IMR-90 (cell line): Measurements from ENCODE around the gene LRFN2. TPM values are rescaled to one million over a fixed set of nuclear protein-coding genes. Genes with fewer than 3 reads are reported as not detected.

Source experiments
- ATAC-seq: fragments of 200-7000 bp; cut with Tn5 transposase; 2 replicates; pipeline ENCODE4 v1.9.1; 2020; ENCODE audit warnings: low read depth, mild to moderate bottlenecking, moderate library complexity
- BruUV-seq: library from RNA; stranded (reverse); fragments of 400-500 nt; replicated peaks from 2 replicates; lab custom pipeline; 2021; lab: Mats Ljungman, UMichigan
- CTCF ChIA-PET: fragments of 300-600 bp; formaldehyde crosslinking; extraction: SDS; loops from one replicate; lab custom pipeline; 2021; ENCODE audit warnings: antibody characterized with exemption; lab: Yijun Ruan, JAX
- POLR2A ChIA-PET: fragments of 300-600 bp; sonication (Branson Sonifier 250); formaldehyde crosslinking; loops from one replicate; lab custom pipeline; 2022; ENCODE audit warnings: antibody characterized with exemption; ENCODE audit not compliant: unreplicated experiment; lab: Charles Lee
- DNase-seq: peaks from one replicate; pipeline ENCODE4 v3.0.0; 2013
- H2AFZ ChIP-seq: replicated peaks from 2 replicates; pipeline ENCODE3; 2013; ENCODE audit warnings: low read length, mild to moderate bottlenecking; ENCODE audit not compliant: poor library complexity
- H2AK5ac ChIP-seq: 2 replicates; pipeline ENCODE4 v1.6.1; 2013; ENCODE audit warnings: low read depth, low read length, inconsistent platforms
- H2AK9ac ChIP-seq: replicated peaks from 2 replicates; pipeline ENCODE3; 2013; ENCODE audit warnings: mild to moderate bottlenecking, low read depth, low read length, moderate library complexity; ENCODE audit not compliant: poor library complexity
- H2BK120ac ChIP-seq: 2 replicates; pipeline ENCODE4 v1.6.1; 2013; ENCODE audit warnings: low read depth, low read length, inconsistent platforms
- H2BK15ac ChIP-seq: 3 replicates; pipeline ENCODE4 v1.6.1; 2013; ENCODE audit warnings: low read depth, low read length, inconsistent platforms
- H2BK20ac ChIP-seq: 2 replicates; pipeline ENCODE4 v1.6.1; 2013; ENCODE audit warnings: low read depth, mild to moderate bottlenecking, inconsistent platforms, low read length, moderate library complexity
- H2BK5ac ChIP-seq: 2 replicates; pipeline ENCODE4 v1.6.1; 2013; ENCODE audit warnings: mild to moderate bottlenecking, low read depth, low read length, inconsistent platforms; ENCODE audit not compliant: poor library complexity, severe bottlenecking
- H3K14ac ChIP-seq: replicated peaks from 2 replicates; pipeline ENCODE4 v1.6.1; 2013; ENCODE audit warnings: low read depth, low read length, inconsistent platforms
- H3K18ac ChIP-seq: 2 replicates; pipeline ENCODE4 v1.6.1; 2013; ENCODE audit warnings: low read depth, low read length, control low read depth
- H3K23ac ChIP-seq: 2 replicates; pipeline ENCODE4 v1.6.1; 2013; ENCODE audit warnings: low read depth, low read length, inconsistent platforms
- H3K27ac ChIP-seq: 2 replicates; pipeline ENCODE4 v1.5.1; 2013; ENCODE audit warnings: mild to moderate bottlenecking, control low read depth, low read length; ENCODE audit not compliant: insufficient read depth
- H3K27me3 ChIP-seq: 2 replicates; pipeline ENCODE4 v1.6.1; 2013; ENCODE audit warnings: low read length; ENCODE audit not compliant: control insufficient read depth, insufficient read depth
- H3K36me3 ChIP-seq: 2 replicates; pipeline ENCODE4 v1.6.1; 2013; ENCODE audit warnings: low read length, mixed read lengths; ENCODE audit not compliant: control insufficient read depth, insufficient read depth
- H3K4ac ChIP-seq: 2 replicates; pipeline ENCODE4 v1.6.1; 2013; ENCODE audit warnings: low read depth, low read length, inconsistent platforms
- H3K4me1 ChIP-seq: 2 replicates; pipeline ENCODE4 v1.6.1; 2013; ENCODE audit warnings: low read length, mixed read lengths; ENCODE audit not compliant: control insufficient read depth, insufficient read depth
- H3K4me2 ChIP-seq: 2 replicates; pipeline ENCODE4 v1.6.1; 2013; ENCODE audit warnings: low read depth, mild to moderate bottlenecking, control low read depth, low read length, moderate library complexity
- H3K4me3 ChIP-seq: 2 replicates; pipeline ENCODE4 v1.5.1; 2013; ENCODE audit warnings: low read depth, mild to moderate bottlenecking, control low read depth, low read length, moderate library complexity; ENCODE audit not compliant: insufficient read depth
- H3K56ac ChIP-seq: 2 replicates; pipeline ENCODE4 v1.6.1; 2013; ENCODE audit warnings: low read length, inconsistent platforms; ENCODE audit not compliant: insufficient read depth; ENCODE audit errors: extremely low read depth
- H3K79me1 ChIP-seq, 2 experiments: 2 replicates each; pipeline ENCODE4 v1.6.1; 2013; ENCODE audit warnings: low read length in 2 of 2, inconsistent platforms in 1 of 2, low read depth in 1 of 2
- H3K9ac ChIP-seq: 2 replicates; pipeline ENCODE4 v1.6.1; 2013; ENCODE audit warnings: low read depth, low read length, control low read depth
- H3K9me1 ChIP-seq: 2 replicates; pipeline ENCODE4 v1.6.1; 2013; ENCODE audit warnings: low read length, inconsistent platforms; ENCODE audit not compliant: insufficient read depth
- H3K9me3 ChIP-seq: 2 replicates; pipeline ENCODE4 v1.6.1; 2013; ENCODE audit warnings: low read length; ENCODE audit not compliant: control insufficient read depth, insufficient read depth
- H4K20me1 ChIP-seq: 2 replicates; pipeline ENCODE4 v1.6.1; 2013; ENCODE audit warnings: low read length, inconsistent platforms; ENCODE audit not compliant: insufficient read depth
- H4K5ac ChIP-seq: 2 replicates; pipeline ENCODE4 v1.6.1; 2013; ENCODE audit warnings: mild to moderate bottlenecking, low read depth, low read length, control low read depth
- H4K8ac ChIP-seq, 2 experiments: 2 replicates each; pipeline ENCODE4 v1.6.1; 2013; ENCODE audit warnings: low read depth in 2 of 2, low read length in 2 of 2, control low read depth in 1 of 2, inconsistent platforms in 1 of 2
- H4K91ac ChIP-seq: 2 replicates; pipeline ENCODE4 v1.6.1; 2013; ENCODE audit warnings: low read depth, low read length, inconsistent platforms; ENCODE audit not compliant: insufficient read depth
- CHD1 ChIP-seq: IDR thresholded peaks from 2 replicates; pipeline ENCODE4 v1.6.1; 2012; ENCODE audit warnings: low read depth, low read length, improper control_type of control experiment
- MAFK ChIP-seq: IDR thresholded peaks from 2 replicates; pipeline ENCODE4 v1.6.1; 2012; ENCODE audit warnings: low read depth, low read length, improper control_type of control experiment
- SMC3 ChIP-seq: fragments of 150-350 bp; IDR thresholded peaks from 2 replicates; pipeline ENCODE4 v1.6.1; 2016; ENCODE audit warnings: low read depth, mild to moderate bottlenecking, antibody characterized with exemption, low read length, moderate library complexity
- WGBS, 2 experiments: methylation state at CpG; one replicate each; pipeline versions ENCODE4 v1.1.5 to v1.1.7; 2013; ENCODE audit warnings: missing lambda C conversion rate in 2 of 2; ENCODE audit not compliant: insufficient read length in 1 of 2; ENCODE audit errors: extremely low coverage in 2 of 2; 5-methylcytosine and 5-hydroxymethylcytosine counted together
- dilution Hi-C: fragments of 300-500 bp; cut with HindIII; formaldehyde crosslinking; loops from one replicate; pipeline ENCODE4 v1.14.3; 2018; ENCODE audit warnings: low sequenced_read_pairs; ENCODE audit not compliant: unreplicated experiment
- in situ Hi-C: fragments of 300-500 bp; cut with MboI; formaldehyde crosslinking; loops from 3 replicates; pipeline ENCODE4 v1.14.3; 2019; ENCODE audit warnings: low sequenced_read_pairs, inconsistent platforms, mixed read lengths
- intact Hi-C: fragments of 100-400 bp; cut with micrococcal nuclease; formaldehyde crosslinking; loops from 2 replicates; pipeline ENCODE4 v1.10.0; 2022
- polyA plus RNA-seq, 3 experiments: library from polyadenylated mRNA; depleted of rRNA; stranded (reverse); fragments of >200 nt; gene quantifications; 2 replicates each; pipeline ENCODE4 v1.2.3, GENCODE V29; 2012; ENCODE audit warnings: low replicate concordance in 1 of 3
- total RNA-seq: library from RNA; depleted of rRNA; stranded (reverse); fragments of >200 nt; gene quantifications from 2 replicates; pipeline ENCODE4 v1.2.3, GENCODE V29; 2012

Gene LRFN2
- total and polyA plus RNA-seq, 2 of the 4 experiments (the other 2 are of a cell fraction), result not detected

DNA sequence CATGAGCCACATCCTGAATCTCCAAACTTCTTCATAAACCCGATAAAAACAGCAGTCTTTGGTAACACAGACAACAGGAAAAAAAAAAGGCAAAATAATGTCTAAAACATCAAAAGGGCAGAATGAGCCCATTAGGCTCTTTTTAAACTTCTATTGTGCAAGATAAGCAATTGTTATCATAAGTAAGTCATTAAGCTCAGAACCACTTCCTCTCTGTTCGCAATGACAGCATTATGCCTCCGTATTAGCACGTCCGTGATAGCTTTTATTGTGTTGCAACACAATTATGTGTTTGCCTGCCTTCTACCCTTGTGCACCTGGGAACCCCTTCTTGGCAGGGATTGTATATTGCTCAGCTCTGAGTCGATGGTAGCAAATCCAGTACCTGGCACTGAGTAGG is 147.1 kb downstream of the LRFN2 start:
- no TSS peak for BruUV-seq
- H3K9ac ChIP-seq, result no peak overlapping the region
- no peaks in the 10 kb centered on the region for H3K27me3 ChIP-seq
- H2AK9ac ChIP-seq, result no peak overlapping the region
- no peak overlapping the region for H3K14ac ChIP-seq
- no peaks in the 10 kb centered on the region for H4K20me1 ChIP-seq
- H3K56ac ChIP-seq, result no peak overlapping the region
- H3K4ac ChIP-seq, result no peak overlapping the region
- no peak overlapping the region for H4K8ac ChIP-seq
- no peak for DNase-seq
- H3K4me2 ChIP-seq, result no peak overlapping the region
- no peak overlapping the region for H2AFZ ChIP-seq
- POLR2A ChIA-PET, result no interaction called here
- no peak overlapping the region for H3K4me3 ChIP-seq
- no peaks in the 10 kb centered on the region for H3K79me1 ChIP-seq
- no peaks in the 10 kb centered on the region for H3K36me3 ChIP-seq
- CTCF ChIA-PET, result no interaction called here
- H3K23ac ChIP-seq, result no peak overlapping the region
- H3K27ac ChIP-seq, result no peak overlapping the region
- dilution Hi-C loops (no loop called here), intact Hi-C loops (no loop called here), in situ Hi-C loops (no loop called here)
- no peaks in the 10 kb centered on the region for H3K4me1 ChIP-seq
- H2BK120ac ChIP-seq, result no peak overlapping the region
- TF ChIP-seq SMC3, result no peak
- no peak for TF ChIP-seq CHD1
- TF ChIP-seq MAFK, result no peak
- H4K91ac ChIP-seq, result no peak overlapping the region
- WGBS, 2 experiments, result no CpG with 5 or more reads among the region's 6 CpGs
- no peaks in the 10 kb centered on the region for H3K9me1 ChIP-seq
- H2BK5ac ChIP-seq, result no peak overlapping the region
- no peak for ATAC-seq
- no peaks in the 10 kb centered on the region for H3K9me3 ChIP-seq
- no peak overlapping the region for H3K18ac ChIP-seq
- no peak overlapping the region for H2BK20ac ChIP-seq
- no peak overlapping the region for H2AK5ac ChIP-seq
- H2BK15ac ChIP-seq, result no peak overlapping the region
- no peak overlapping the region for H4K5ac ChIP-seq
